ENCODE measurements around the gene RGS12. TPM values are rescaled to one million over a fixed set of nuclear protein-coding genes. Genes with fewer than 3 reads are reported as not detected.

Gene RGS12
- total and polyA plus RNA-seq, 2 experiments from 2014 or later = 8.0 to 19.0 TPM

GRCh38 chr4:3339577-3339976, 46.8 kb downstream of the RGS12 start:
- Histone ChIP-seq H3F3A (replicated peaks; ENCODE audit: low read depth) (no peaks in the 10 kb centered on the region), H3K36me3 (ENCODE audit: insufficient read depth) (no peaks in the 10 kb centered on the region), H3K27ac (ENCODE audit: low read depth) (no peak overlapping the region), H3K79me2 (replicated peaks; ENCODE audit: insufficient read depth) (peaks cover 3% of the 10 kb centered on the region; the same call in 1 of the 2 replicates), H3K27me3 (ENCODE audit: insufficient read depth) (no peaks in the 10 kb centered on the region), H2AFZ (no peak overlapping the region), H3K4me2 (no peak overlapping the region), H3K4me1 (ENCODE audit: insufficient read depth) (peaks cover 8% of the 10 kb centered on the region), H3K9me2 (ENCODE audit: insufficient read depth) (no peaks in the 10 kb centered on the region), H4K20me1 (replicated peaks; ENCODE audit: insufficient read depth) (no peaks in the 10 kb centered on the region; the same call in 1 of the 2 replicates), H3K4me3 (no peak overlapping the region)
- Mint-ChIP-seq H3K27ac (no peak overlapping the region), H3K4me1 (peaks cover 22% of the 10 kb centered on the region), H3K27me3 (ENCODE audit: insufficient read depth, low read depth, poor library complexity) (peaks cover 7% of the 10 kb centered on the region), H3K4me3 (no peak overlapping the region), H3K9me3 (no peaks in the 10 kb centered on the region), H3K36me3 (ENCODE audit: low read depth) (no peaks in the 10 kb centered on the region)
- no peak for TF ChIP-seq EZH2 (IDR thresholded peaks at IDR 0.05; ENCODE audit: low read depth, unreplicated experiment)
- no peak for TF ChIP-seq STAT1 (IDR thresholded peaks at IDR 0.05; ENCODE audit: unreplicated experiment)
- no peak for TF ChIP-seq JUNB (IDR thresholded peaks at IDR 0.05; ENCODE audit: unreplicated experiment)
- TF ChIP-seq POLR2AphosphoS5 (IDR thresholded peaks at IDR 0.05; ENCODE audit: low read depth) = no peak
- no peak for TF ChIP-seq REST (IDR thresholded peaks at IDR 0.05; ENCODE audit: unreplicated experiment)
- TF ChIP-seq ZNF462 (CRISPR knock-in tag; IDR thresholded peaks at IDR 0.05) = no peak
- no peak for TF ChIP-seq CTCF (conservative IDR thresholded peaks at IDR 0.05; ENCODE audit: low read depth in 2 of 2)
- TF ChIP-seq CREB1 (CRISPR knock-in tag; IDR thresholded peaks at IDR 0.05; ENCODE audit: low read depth) = no peak
- no peak for TF ChIP-seq NANOG (IDR thresholded peaks at IDR 0.05; ENCODE audit: borderline replicate concordance)
- TF ChIP-seq ZNF331 (CRISPR knock-in tag; IDR thresholded peaks at IDR 0.05; ENCODE audit: low read depth) = no peak
- TF ChIP-seq ETS1 (IDR thresholded peaks at IDR 0.05) = no peak
- TF ChIP-seq EZH2phosphoT487 (IDR thresholded peaks at IDR 0.05; ENCODE audit: unreplicated experiment) = no peak
- no peak for TF ChIP-seq ZNF114 (CRISPR knock-in tag; IDR thresholded peaks at IDR 0.05)
- ATAC-seq (no peak), DNase-seq (ENCODE audit: low spot score) (no peak)

Data from GM23338 (cell line).